Common myeloid progenitor, CD34-positive (primary cell): ENCODE results near the gene MAP3K10. TPM values are rescaled to one million over a fixed set of nuclear protein-coding genes. Genes with fewer than 3 reads are reported as not detected.
"Not testable (repeated sequence)": the region's sequence is repeated elsewhere in the genome, so short reads cannot be mapped to it uniquely, and the experiment has no call there.

Source experiments
- CTCF ChIA-PET: fragments of 350-600 bp; sonication (Branson Sonifier 250); formaldehyde crosslinking; loops from one replicate; lab custom pipeline; 2021; ENCODE audit warnings: antibody characterized with exemption; lab: Charles Lee
- POLR2A ChIA-PET: fragments of 350-600 bp; sonication (Branson Sonifier 250); formaldehyde crosslinking; loops from one replicate; lab custom pipeline; 2021; ENCODE audit warnings: antibody characterized with exemption; lab: Charles Lee
- DNase-seq, 3 donors: peaks; one replicate each; pipeline versions ENCODE4 v3.0.0 to v3.0.0-alpha.2; 2013
- H3K27ac ChIP-seq, 2 experiments: 1 replicate in 1 of 2; 2 replicates in 1 of 2; pipeline ENCODE4 v1.7.0; 2013; ENCODE audit warnings: inconsistent platforms in 2 of 2, low read length in 2 of 2, mild to moderate bottlenecking in 2 of 2, low read depth in 1 of 2, moderate library complexity in 1 of 2; ENCODE audit not compliant: severe bottlenecking in 2 of 2, insufficient read depth in 1 of 2, poor library complexity in 1 of 2
- H3K27me3 ChIP-seq, 5 experiments: replicated peaks in 2 of 5; 1 replicate in 3 of 5; 2 replicates in 2 of 5; pipeline versions ENCODE4 v1.6.1 to v1.7.0; 2013; ENCODE audit warnings: low read length in 4 of 5, mild to moderate bottlenecking in 2 of 5, moderate library complexity in 2 of 5, inconsistent platforms in 1 of 5; ENCODE audit not compliant: insufficient read depth in 5 of 5, control insufficient read depth in 4 of 5
- H3K36me3 ChIP-seq, 4 experiments: 1 replicate in 2 of 4; 2 replicates in 2 of 4; pipeline versions ENCODE4 v1.6.1 to v1.7.0; 2013; ENCODE audit warnings: low read length in 3 of 4, control low read depth in 1 of 4, mild to moderate bottlenecking in 1 of 4; ENCODE audit not compliant: control insufficient read depth in 4 of 4, insufficient read depth in 4 of 4
- H3K4me1 ChIP-seq, 4 experiments: 1 replicate in 3 of 4; 2 replicates in 1 of 4; pipeline versions ENCODE4 v1.6.1 to v1.7.1; 2013; ENCODE audit warnings: low read length in 3 of 4, mild to moderate bottlenecking in 3 of 4, control low read depth in 1 of 4, inconsistent platforms in 1 of 4, moderate library complexity in 1 of 4; ENCODE audit not compliant: control insufficient read depth in 4 of 4, insufficient read depth in 4 of 4; ENCODE audit errors: control extremely low read depth in 1 of 4
- H3K4me3 ChIP-seq, 7 experiments: 1 replicate in 4 of 7; 2 replicates in 3 of 7; pipeline versions ENCODE4 v1.5.1 to v1.7.0; 2013; ENCODE audit warnings: mild to moderate bottlenecking in 7 of 7, low read length in 6 of 7, moderate library complexity in 6 of 7, inconsistent platforms in 2 of 7, low read depth in 2 of 7, control low read depth in 1 of 7; ENCODE audit not compliant: insufficient read depth in 4 of 7, control insufficient read depth in 1 of 7; ENCODE audit errors: extremely low read depth in 1 of 7
- H3K9me3 ChIP-seq, 5 experiments: 1 replicate in 4 of 5; 2 replicates in 1 of 5; pipeline versions ENCODE4 v1.6.1 to v1.7.1; 2013; ENCODE audit warnings: low read length in 4 of 5, mild to moderate bottlenecking in 2 of 5, inconsistent platforms in 1 of 5, low read depth in 1 of 5, moderate library complexity in 1 of 5; ENCODE audit not compliant: control insufficient read depth in 4 of 5, insufficient read depth in 2 of 5; ENCODE audit errors: control extremely low read depth in 1 of 5
- WGBS: methylation state at CpG from one replicate; pipeline ENCODE4 v1.1.5; 2013; ENCODE audit not compliant: insufficient coverage; 5-methylcytosine and 5-hydroxymethylcytosine counted together
- polyA plus RNA-seq: library from polyadenylated mRNA; unstranded; fragments of 120-200 nt; gene quantifications from one replicate; pipeline ENCODE4 v1.2.1, GENCODE V29; 2013

MAP3K10 gene
- polyA plus RNA-seq: 7.4 TPM

DNA sequence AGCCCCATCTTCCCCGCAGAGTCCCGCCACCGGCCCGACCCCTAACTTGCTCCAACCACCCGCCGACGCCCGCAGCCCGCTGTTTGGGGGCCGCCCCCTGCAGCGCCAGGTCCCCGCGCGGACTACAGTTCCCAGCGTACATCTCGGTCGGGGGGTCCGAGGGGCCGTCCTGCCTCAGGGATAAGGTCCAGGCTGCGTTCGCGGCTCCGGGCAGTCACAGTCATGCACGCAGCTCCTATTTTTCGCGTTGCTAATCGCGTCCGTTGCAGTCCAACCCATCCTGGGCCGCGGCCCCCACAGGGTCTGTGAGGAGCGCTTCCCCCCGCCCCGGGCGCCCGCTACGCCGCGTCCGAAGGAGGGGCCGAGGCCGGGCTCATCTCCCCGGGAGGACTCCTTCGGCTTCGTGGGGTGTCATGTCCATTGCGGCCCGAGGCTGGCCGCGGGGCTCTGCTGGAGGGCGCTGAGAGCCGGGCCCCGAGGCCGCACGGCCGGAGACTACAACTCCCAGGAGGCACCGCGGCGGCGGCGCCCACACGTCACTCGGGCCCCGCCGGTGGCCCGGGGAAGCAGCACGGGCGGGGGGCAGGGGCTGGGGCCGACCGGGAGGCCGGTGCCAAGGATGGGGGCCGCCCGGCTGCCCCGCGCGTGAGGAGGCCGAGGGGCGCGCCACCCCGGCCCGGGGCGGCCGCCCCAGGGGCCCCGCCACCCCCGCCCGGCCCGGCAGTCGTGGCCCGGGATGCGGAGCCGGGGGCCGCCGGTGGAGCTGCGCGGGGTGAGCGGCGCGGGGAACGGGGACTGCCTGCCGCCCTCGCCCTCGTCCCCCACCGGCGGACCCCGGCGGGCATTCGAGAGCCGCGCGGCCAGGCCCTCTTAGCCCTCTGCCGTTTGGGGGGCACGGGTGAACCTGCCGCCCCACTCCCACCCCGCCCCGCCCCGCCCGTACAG, at the start of gene MAP3K10:
MAP3K10 (plus strand) TSS at position 536 of the 945 bp plus-strand sequence. CDS start 606 bp downstream, outside the sequence.
- Histone ChIP-seq H3K36me3 (no peaks in the 10 kb centered on the region), H3K9me3 (no peaks in the 10 kb centered on the region), H3K27me3 (peaks cover 0 to 7% (median 0%) of the 10 kb centered on the region in 5 experiments), H3K4me3 (peak within 1 kb of the TSS; percentile 80 to 96 (median 92)), H3K27ac (peak within 1 kb of the TSS in 1 of 2 experiments; percentile 64), H3K4me1 (peaks cover 0 to 18% (median 13%) of the 10 kb centered on the region in 4 experiments)
- ChIA-PET CTCF (interaction anchor here (0.7 to 1.4 kb wide), 6 partner anchors 11 to 51 kb away, joined by 3 to 5 read pairs (median 3); no protein-coding TSS in a partner anchor), POLR2A (no interaction called here)
- WGBS: under 1% methylated on average over 96 of the region's 116 CpGs
- DNase-seq: peak; percentile 42 to 77 (median 62)

DNA sequence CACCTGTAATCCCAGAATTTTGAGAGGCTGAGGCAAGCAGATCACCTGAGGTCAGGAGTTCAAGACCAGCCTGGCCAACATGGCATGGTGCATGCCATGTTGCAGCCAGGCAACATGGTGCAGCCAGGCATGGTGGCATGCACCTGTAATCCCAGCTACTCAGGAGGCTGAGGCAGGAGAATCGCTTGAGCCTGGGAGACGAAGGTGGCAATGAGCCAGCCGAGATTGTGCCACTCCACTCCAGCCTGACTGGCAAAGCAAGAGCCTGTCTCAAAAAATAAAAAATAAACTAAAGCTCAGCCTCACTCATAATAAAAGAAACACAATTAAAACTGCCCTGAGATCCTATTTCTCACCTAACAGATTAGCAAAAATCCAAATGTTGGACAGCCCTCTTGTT, 49.7 kb upstream of the MAP3K10 start:
- POLR2A ChIA-PET: no interaction called here
- 94% methylated on average over 3 of the region's 3 CpGs for WGBS
- no peak for DNase-seq

GRCh38 chr19:40143612-40144011, 47.6 kb upstream of the MAP3K10 start:
- Histone ChIP-seq H3K36me3 (no peaks in the 10 kb centered on the region), H3K4me3 (peak overlapping the region in 5 of 7 experiments; percentile 19 to 63 (median 42)), H3K27me3 (peaks cover 0 to 2% (median 0%) of the 10 kb centered on the region in 5 experiments), H3K4me1 (peaks cover 20 to 51% (median 36%) of the 10 kb centered on the region in 4 experiments), H3K27ac (peak overlapping the region in 1 of 2 experiments; percentile 49), H3K9me3 (peaks cover 0 to 2% (median 0%) of the 10 kb centered on the region in 5 experiments)
- CTCF ChIA-PET: interaction anchor here (1.7 to 4.8 kb wide), 4 partner anchors 12 to 23 kb away, joined by 5 to 30 read pairs (median 9); no protein-coding TSS in a partner anchor
- 0% methylated on average over 3 of the region's 5 CpGs for WGBS
- DNase-seq: peak; percentile 62 to 90 (median 85)
- POLR2A ChIA-PET: interaction anchor here (0.6 to 0.7 kb wide), 2 partner anchors 11 to 274 kb away, joined by 3 read pairs; no protein-coding TSS in a partner anchor

More for the DNA sequence above, 49.7 kb upstream of the MAP3K10 start:
- Histone ChIP-seq H3K27ac (no peak overlapping the region), H3K9me3 (peaks cover 0 to 2% (median 0%) of the 10 kb centered on the region in 5 experiments), H3K4me1 (peaks cover 15 to 35% (median 22%) of the 10 kb centered on the region in 4 experiments), H3K36me3 (no peaks in the 10 kb centered on the region), H3K4me3 (no peak overlapping the region), H3K27me3 (peaks cover 0 to 2% (median under 1%) of the 10 kb centered on the region in 5 experiments)
- CTCF ChIA-PET: interaction anchor here (0.6 to 4.8 kb wide), 6 partner anchors 14 to 232 kb away, joined by 3 to 30 read pairs (median 4); no protein-coding TSS in a partner anchor

DNA sequence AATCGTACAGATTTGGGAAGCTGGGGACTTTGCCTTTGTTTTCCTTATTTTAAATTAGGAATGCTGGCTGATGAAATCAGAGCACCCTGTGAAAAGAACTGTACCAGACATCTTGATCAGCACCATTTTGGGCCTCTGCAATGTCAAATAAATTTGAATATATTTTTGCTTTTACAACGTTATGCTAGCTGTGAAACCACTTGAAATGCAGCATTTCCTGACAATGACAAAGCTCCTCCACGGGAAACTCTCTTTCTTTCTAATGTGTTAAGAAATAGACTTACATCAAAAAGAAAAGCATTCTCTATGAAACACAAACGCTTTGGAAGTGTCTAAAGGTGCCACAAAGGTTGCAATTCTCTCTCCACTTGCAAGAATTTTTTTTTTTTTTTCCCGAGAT, 47.1 kb upstream of the MAP3K10 start:
- H3K36me3 ChIP-seq: no peaks in the 10 kb centered on the region
- ChIA-PET CTCF (interaction anchor here (1.3 to 2.6 kb wide), 5 partner anchors 11 to 62 kb away, joined by 3 to 10 read pairs (median 5); no protein-coding TSS in a partner anchor), POLR2A (interaction anchor here (0.6 to 0.7 kb wide), 2 partner anchors 11 to 273 kb away, joined by 3 read pairs; no protein-coding TSS in a partner anchor)
- peaks cover 20 to 51% (median 36%) of the 10 kb centered on the region in 4 experiments for H3K4me1 ChIP-seq
- DNase-seq: peak; percentile 52 to 87 (median 80)
- WGBS: 0% methylated on average over 1 of the region's 5 CpGs
- peak overlapping the region in 5 of 7 experiments; percentile 19 to 63 (median 42) for H3K4me3 ChIP-seq
- H3K9me3 ChIP-seq: no peaks in the 10 kb centered on the region
- H3K27ac ChIP-seq: peak overlapping the region in 1 of 2 experiments; percentile 49
- peaks cover 0 to 2% (median 0%) of the 10 kb centered on the region in 5 experiments for H3K27me3 ChIP-seq

DNA sequence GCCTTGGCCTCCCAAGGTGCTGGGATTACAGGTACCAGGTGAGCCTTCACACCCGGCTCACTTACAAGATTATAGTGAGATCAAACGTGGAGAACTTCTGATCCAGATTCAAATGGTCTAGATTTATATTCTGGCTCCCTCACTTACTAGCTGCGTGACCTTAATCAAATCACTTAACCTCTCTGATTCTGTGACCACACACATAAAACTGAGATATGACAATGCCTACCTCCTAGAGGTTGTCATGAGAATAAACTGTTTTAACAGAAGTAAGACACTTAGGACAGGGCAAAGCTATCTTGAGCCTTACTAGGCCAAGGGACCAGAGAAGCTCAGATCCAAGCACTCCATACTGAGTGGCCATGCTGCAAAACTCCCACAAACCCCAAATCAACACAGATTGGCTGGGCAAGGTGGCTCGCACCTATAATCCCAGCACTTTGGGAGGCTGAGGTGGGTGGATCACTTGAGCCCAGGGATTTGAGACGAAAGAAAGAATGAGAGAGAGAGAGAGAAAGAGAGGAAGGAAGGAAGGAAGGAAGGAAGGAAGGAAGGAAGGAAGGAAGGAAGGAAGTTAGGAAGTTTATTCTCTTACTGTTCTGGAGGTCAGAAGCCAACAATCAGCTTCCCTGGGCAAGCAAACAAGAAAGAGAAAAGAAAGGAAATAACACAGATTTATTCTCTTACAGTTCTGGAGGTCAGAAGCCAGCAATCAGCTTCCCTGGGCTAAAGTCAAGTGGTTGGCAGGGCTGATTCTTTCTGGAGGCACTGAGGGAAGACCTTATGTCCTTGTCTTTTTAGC, 46.1 kb upstream of the MAP3K10 start:
- Histone ChIP-seq H3K36me3 (no peaks in the 10 kb centered on the region), H3K4me3 (no peak overlapping the region), H3K27me3 (no peaks in the 10 kb centered on the region), H3K4me1 (peaks cover 20 to 51% (median 36%) of the 10 kb centered on the region in 4 experiments), H3K27ac (no peak overlapping the region), H3K9me3 (no peaks in the 10 kb centered on the region)
- POLR2A ChIA-PET: interaction anchor here (0.5 kb wide), 1 partner anchor 201 kb away, joined by 5 read pairs; no protein-coding TSS in a partner anchor
- 83% methylated on average over 3 of the region's 5 CpGs for WGBS
- CTCF ChIA-PET: interaction anchor here (1.3 to 2.6 kb wide), 6 partner anchors 10 to 61 kb away, joined by 3 to 10 read pairs (median 6); no protein-coding TSS in a partner anchor
- DNase-seq: peak in 2 of 3 donors; percentile 47 to 64

DNA sequence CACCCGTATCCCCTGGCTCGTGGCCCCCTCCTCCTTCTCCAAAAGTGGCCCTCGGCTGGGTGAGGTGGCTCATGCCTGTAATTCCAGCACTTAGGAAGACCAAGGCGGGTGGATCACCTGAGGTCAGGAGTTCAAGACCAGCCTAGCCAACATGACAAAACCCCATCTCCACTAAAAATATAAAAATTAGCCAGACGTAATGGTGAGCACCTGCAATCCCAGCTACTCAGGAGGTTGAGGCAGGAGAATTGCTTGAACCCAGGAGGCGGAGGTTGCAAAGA, 45.5 kb upstream of the MAP3K10 start:
- DNase-seq, H3K4me3 ChIP-seq, H3K27me3 ChIP-seq, H3K36me3 ChIP-seq, H3K9me3 ChIP-seq, H3K27ac ChIP-seq, POLR2A ChIA-PET: not testable (repeated sequence)
- 93% methylated on average over 4 of the region's 6 CpGs for WGBS
- CTCF ChIA-PET: interaction anchor here (1.6 to 2.6 kb wide), 4 partner anchors 10 to 21 kb away, joined by 4 to 10 read pairs (median 7); no protein-coding TSS in a partner anchor
- peaks cover 20 to 51% (median 36%) of the 10 kb centered on the region in 4 experiments for H3K4me1 ChIP-seq
